GM13977 (cell line): Measurements from ENCODE around the gene MASTL.

Experiments used
- DNase-seq: peaks from one replicate; pipeline ENCODE4 v3.0.0; 2012; ENCODE audit warnings: low spot score
- CTCF ChIP-seq: IDR thresholded peaks from 2 replicates; pipeline ENCODE4 v1.5.1; 2012; ENCODE audit warnings: mild to moderate bottlenecking, control low read depth; ENCODE audit not compliant: insufficient read depth; ENCODE audit errors: extremely low read depth, missing control alignments
- in situ Hi-C: fragments of 300-500 bp; cut with MboI; formaldehyde crosslinking; loops from one replicate; pipeline ENCODE4 v1.12.0; 2022; ENCODE audit warnings: low sequenced_read_pairs, low pct_unique_long_range_greater_than_20kb, mixed read lengths, inconsistent platforms; ENCODE audit not compliant: unreplicated experiment

The MASTL gene

GRCh38 chr10:27155066-27155754 is at the start of gene MASTL:
Gene MASTL (plus strand): TSS chr10:27155352. CDS start chr10:27155427, 75 bp downstream.
- DNase-seq = peak; percentile 95
- in situ Hi-C loops = no loop called here
- TF ChIP-seq CTCF = no peak

- in situ Hi-C loops = no loop called here
- no peak for TF ChIP-seq CTCF
- DNase-seq = no peak
Observed at GRCh38 chr10:27108165-27108564, 47.0 kb upstream of the MASTL start.

- in situ Hi-C loops = no loop called here
- no peak for TF ChIP-seq CTCF
Observed at GRCh38 chr10:27134371-27134770, 20.8 kb upstream of the MASTL start.

GRCh38 chr10:27138277-27138676 is 16.9 kb upstream of the MASTL start:
- in situ Hi-C loops = no loop called here
- TF ChIP-seq CTCF = no peak
- no peak for DNase-seq

More at GRCh38 chr10:27134371-27134770, 20.8 kb upstream of the MASTL start:
- no peak for DNase-seq

GRCh38 chr10:27143686-27144085 is 11.5 kb upstream of the MASTL start:
- TF ChIP-seq CTCF = no peak

GRCh38 chr10:27145937-27146336 is 9.2 kb upstream of the MASTL start:
- no peak for DNase-seq
- TF ChIP-seq CTCF = no peak
- in situ Hi-C loops = no loop called here

More at GRCh38 chr10:27143686-27144085, 11.5 kb upstream of the MASTL start:
- no peak for DNase-seq
- in situ Hi-C loops = no loop called here

- TF ChIP-seq CTCF = no peak
- no peak for DNase-seq
- in situ Hi-C loops = no loop called here
Observed at GRCh38 chr10:27147701-27148100, 7.5 kb upstream of the MASTL start.
